ENCODE measurements around the gene KRTAP5-3. TPM values are rescaled to one million over a fixed set of nuclear protein-coding genes. Genes with fewer than 3 reads are reported as not detected.
A peak's percentile ranks its signal among the peaks of the same experiment; 100 is the strongest.
"Not testable (repeated sequence)": the region's sequence is repeated elsewhere in the genome, so short reads cannot be mapped to it uniquely, and the experiment has no call there.

Gene KRTAP5-3
- polyA plus RNA-seq, 2 of the 4 experiments (the other 2 are of a cell fraction), result not detected

GRCh38 chr11:1597994-1598380 lies 10.3 kb downstream of the KRTAP5-3 start, which contains the start of gene KRTAP5-2:
Gene KRTAP5-2, minus strand, starts transcription at chr11:1598294. Its CDS starts 44 bp downstream, at chr11:1598250.
- FAIRE-seq, result no peak
- CTCF ChIA-PET, result interaction anchor here (0.7 to 5.8 kb wide), 11 partner anchors 8 to 94 kb away, joined by 3 to 48 read pairs (median 4); no protein-coding TSS in a partner anchor
- WGBS (ENCODE audit: missing lambda C conversion rate), result 29% methylated on average over 1 of the region's 4 CpGs
- Histone ChIP-seq H3K4me3 (no peak within 1 kb of the TSS), H3K9me3 (no peaks in the 10 kb centered on the region), H3K27ac (no peak within 1 kb of the TSS), H3K4me1 (no peaks in the 10 kb centered on the region), H3K4me2 (no peak within 1 kb of the TSS)
- TF ChIP-seq HEYL (CRISPR knock-in tag; IDR thresholded peaks at IDR 0.05) (no peak), JUNB (IDR thresholded peaks at IDR 0.05) (no peak), RFX5 (IDR thresholded peaks at IDR 0.05) (no peak), EHF (CRISPR knock-in tag; IDR thresholded peaks at IDR 0.05) (no peak), RARB (CRISPR knock-in tag; IDR thresholded peaks at IDR 0.05) (no peak), FOSB (CRISPR knock-in tag; IDR thresholded peaks at IDR 0.05) (no peak)
- no peak for ATAC-seq
- POLR2A ChIA-PET, result no interaction called here
- DNase-seq (ENCODE audit: low read depth in 1 of 2, low spot score in 1 of 2), result no peak

- H3K4me3 ChIP-seq, result no peak overlapping the region
- no peaks in the 10 kb centered on the region for H3K9me3 ChIP-seq
- H3K4me1 ChIP-seq, result no peaks in the 10 kb centered on the region
- no peak overlapping the region for H3K4me2 ChIP-seq
- ChIA-PET POLR2A (no interaction called here), CTCF (interaction anchor here (0.7 to 5.8 kb wide), 12 partner anchors 15 to 55 kb away, joined by 3 to 48 read pairs (median 4); no protein-coding TSS in a partner anchor)
- 52% methylated on average over 9 of the region's 10 CpGs for WGBS (ENCODE audit: missing lambda C conversion rate)
- FAIRE-seq (no peak), DNase-seq (ENCODE audit: low read depth in 1 of 2, low spot score in 1 of 2) (no peak), ATAC-seq (no peak)
- no peak overlapping the region for H3K27ac ChIP-seq
- TF ChIP-seq ATOH8 (CRISPR knock-in tag; IDR thresholded peaks at IDR 0.05; ENCODE audit: low read depth), result no peak
- TF ChIP-seq MYC (IDR thresholded peaks at IDR 0.05; ENCODE audit: borderline replicate concordance, low read length), result no peak
- TF ChIP-seq RFX5 (IDR thresholded peaks at IDR 0.05), result no peak
- TF ChIP-seq HDAC2 (IDR thresholded peaks at IDR 0.05), result no peak
- no peak for TF ChIP-seq CTCF (IDR thresholded peaks at IDR 0.05)
- TF ChIP-seq BHLHE40 (IDR thresholded peaks at IDR 0.05; ENCODE audit: low read depth, low read length), result no peak
- TF ChIP-seq ESRRA (IDR thresholded peaks at IDR 0.05; ENCODE audit: borderline replicate concordance, low read length), result no peak
- no peak for TF ChIP-seq TP53 (CRISPR knock-in tag; IDR thresholded peaks at IDR 0.05)
- TF ChIP-seq RAD21 (conservative IDR thresholded peaks at IDR 0.05 in 1 of 2, IDR thresholded peaks at IDR 0.05 in 1 of 2), result no peak
- TF ChIP-seq TFCP2L1 (CRISPR knock-in tag; IDR thresholded peaks at IDR 0.05), result no peak
- TF ChIP-seq MAFK (IDR thresholded peaks at IDR 0.05; ENCODE audit: partially characterized antibody), result no peak
- TF ChIP-seq RARB (CRISPR knock-in tag; IDR thresholded peaks at IDR 0.05), result no peak
- TF ChIP-seq HOXB5 (CRISPR knock-in tag; IDR thresholded peaks at IDR 0.05), result no peak
- no peak for TF ChIP-seq FOSB (CRISPR knock-in tag; IDR thresholded peaks at IDR 0.05)
- no peak for TF ChIP-seq ZFP36 (IDR thresholded peaks at IDR 0.05; ENCODE audit: borderline replicate concordance, partially characterized antibody)
- TF ChIP-seq CHD2 (IDR thresholded peaks at IDR 0.05; ENCODE audit: low read length, partially characterized antibody), result no peak
- no peak for TF ChIP-seq PBX3 (IDR thresholded peaks at IDR 0.05)
- no peak for TF ChIP-seq ZNF302 (CRISPR knock-in tag; IDR thresholded peaks at IDR 0.05)
- TF ChIP-seq ZSCAN20 (CRISPR knock-in tag; IDR thresholded peaks at IDR 0.05), result no peak
- TF ChIP-seq NPAS2 (CRISPR knock-in tag; IDR thresholded peaks at IDR 0.05; ENCODE audit: borderline replicate concordance), result no peak
These were observed 10.8 kb downstream of the KRTAP5-3 start for GRCh38 chr11:1597331-1597993.

- FAIRE-seq, result not testable (repeated sequence)
- 0 out of 6 replicates have a peak, but pooled peaks of 1 of the 2 experiments have one; percentile 6 for ATAC-seq
These were observed 11.6 kb downstream of the KRTAP5-3 start for GRCh38 chr11:1596576-1597121.

GRCh38 chr11:1595994-1596575 lies 12.2 kb downstream of the KRTAP5-3 start:
- H3K4me3 ChIP-seq; DNase-seq (ENCODE audit: low read depth in 1 of 2, low spot score in 1 of 2); H3K4me1 ChIP-seq; POLR2A ChIA-PET; H3K4me2 ChIP-seq; H3K9me3 ChIP-seq; FAIRE-seq; H3K27ac ChIP-seq: not testable (repeated sequence)
- ATAC-seq, result peak; percentile 55 to 64; a peak in 3 of 6 replicates
- 55% methylated on average over 11 of the region's 11 CpGs for WGBS (ENCODE audit: missing lambda C conversion rate)
- CTCF ChIA-PET, result interaction anchor here (0.7 to 5.8 kb wide), 25 partner anchors 9 to 560 kb away, joined by 3 to 48 read pairs (median 6); partner anchors contain the start of genes KRTAP5-1, KRTAP5-3 and KRTAP5-5

More at GRCh38 chr11:1596576-1597121, 11.6 kb downstream of the KRTAP5-3 start:
- H3K4me3 ChIP-seq; DNase-seq (ENCODE audit: low read depth in 1 of 2, low spot score in 1 of 2); H3K27ac ChIP-seq; H3K9me3 ChIP-seq; H3K4me2 ChIP-seq; H3K4me1 ChIP-seq; POLR2A ChIA-PET: not testable (repeated sequence)
- WGBS (ENCODE audit: missing lambda C conversion rate), result 66% methylated on average over 19 of the region's 19 CpGs
- CTCF ChIA-PET, result interaction anchor here (0.7 to 5.8 kb wide), 14 partner anchors 12 to 548 kb away, joined by 3 to 48 read pairs (median 6); partner anchors contain the start of genes KRTAP5-3 and KRTAP5-5

Measured in A549 (cell line).